Astrocyte of the hippocampus (primary cell): ENCODE results near the gene SETD5.

Experiments used
- DNase-seq: peaks from one replicate; pipeline ENCODE4 v3.0.0; 2011; ENCODE audit warnings: low read depth, low spot score

SETD5 gene, protein sequence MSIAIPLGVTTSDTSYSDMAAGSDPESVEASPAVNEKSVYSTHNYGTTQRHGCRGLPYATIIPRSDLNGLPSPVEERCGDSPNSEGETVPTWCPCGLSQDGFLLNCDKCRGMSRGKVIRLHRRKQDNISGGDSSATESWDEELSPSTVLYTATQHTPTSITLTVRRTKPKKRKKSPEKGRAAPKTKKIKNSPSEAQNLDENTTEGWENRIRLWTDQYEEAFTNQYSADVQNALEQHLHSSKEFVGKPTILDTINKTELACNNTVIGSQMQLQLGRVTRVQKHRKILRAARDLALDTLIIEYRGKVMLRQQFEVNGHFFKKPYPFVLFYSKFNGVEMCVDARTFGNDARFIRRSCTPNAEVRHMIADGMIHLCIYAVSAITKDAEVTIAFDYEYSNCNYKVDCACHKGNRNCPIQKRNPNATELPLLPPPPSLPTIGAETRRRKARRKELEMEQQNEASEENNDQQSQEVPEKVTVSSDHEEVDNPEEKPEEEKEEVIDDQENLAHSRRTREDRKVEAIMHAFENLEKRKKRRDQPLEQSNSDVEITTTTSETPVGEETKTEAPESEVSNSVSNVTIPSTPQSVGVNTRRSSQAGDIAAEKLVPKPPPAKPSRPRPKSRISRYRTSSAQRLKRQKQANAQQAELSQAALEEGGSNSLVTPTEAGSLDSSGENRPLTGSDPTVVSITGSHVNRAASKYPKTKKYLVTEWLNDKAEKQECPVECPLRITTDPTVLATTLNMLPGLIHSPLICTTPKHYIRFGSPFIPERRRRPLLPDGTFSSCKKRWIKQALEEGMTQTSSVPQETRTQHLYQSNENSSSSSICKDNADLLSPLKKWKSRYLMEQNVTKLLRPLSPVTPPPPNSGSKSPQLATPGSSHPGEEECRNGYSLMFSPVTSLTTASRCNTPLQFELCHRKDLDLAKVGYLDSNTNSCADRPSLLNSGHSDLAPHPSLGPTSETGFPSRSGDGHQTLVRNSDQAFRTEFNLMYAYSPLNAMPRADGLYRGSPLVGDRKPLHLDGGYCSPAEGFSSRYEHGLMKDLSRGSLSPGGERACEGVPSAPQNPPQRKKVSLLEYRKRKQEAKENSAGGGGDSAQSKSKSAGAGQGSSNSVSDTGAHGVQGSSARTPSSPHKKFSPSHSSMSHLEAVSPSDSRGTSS (N-terminal part only)

DNA sequence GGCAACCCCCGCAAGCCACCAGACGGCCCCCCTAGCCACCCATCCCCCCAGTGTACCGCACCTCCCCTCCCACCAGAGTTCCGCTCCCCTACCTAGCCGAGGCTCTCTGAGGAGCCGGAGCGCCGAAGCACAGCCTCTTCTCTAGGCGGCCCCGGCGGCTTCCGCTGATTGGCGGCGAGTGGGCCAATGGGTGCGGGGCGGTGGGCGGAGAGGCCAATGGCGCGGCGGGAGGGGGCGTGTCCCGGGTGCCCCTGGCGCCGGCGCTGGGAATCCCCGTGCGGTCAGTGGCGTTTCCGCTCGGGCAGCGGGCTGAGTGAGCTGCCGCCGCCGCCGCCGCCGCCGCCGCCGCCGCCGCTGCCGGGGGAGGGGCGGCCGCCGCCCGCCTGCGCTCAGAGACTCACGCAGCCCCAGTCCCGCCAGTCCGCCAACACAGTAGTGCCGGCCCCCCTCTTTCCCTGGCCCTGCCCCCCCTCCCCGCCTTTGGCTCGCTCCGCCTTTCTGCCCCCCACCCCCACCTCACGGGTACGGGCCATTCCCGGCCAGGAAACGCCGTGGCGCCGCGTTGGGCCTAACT, at the start of gene SETD5:
Gene SETD5, plus strand, starts transcription at position 284 of the 574 bp plus-strand sequence. CDS start 31,324 bp downstream, outside the sequence.
- DNase-seq = peak; percentile 99

DNA sequence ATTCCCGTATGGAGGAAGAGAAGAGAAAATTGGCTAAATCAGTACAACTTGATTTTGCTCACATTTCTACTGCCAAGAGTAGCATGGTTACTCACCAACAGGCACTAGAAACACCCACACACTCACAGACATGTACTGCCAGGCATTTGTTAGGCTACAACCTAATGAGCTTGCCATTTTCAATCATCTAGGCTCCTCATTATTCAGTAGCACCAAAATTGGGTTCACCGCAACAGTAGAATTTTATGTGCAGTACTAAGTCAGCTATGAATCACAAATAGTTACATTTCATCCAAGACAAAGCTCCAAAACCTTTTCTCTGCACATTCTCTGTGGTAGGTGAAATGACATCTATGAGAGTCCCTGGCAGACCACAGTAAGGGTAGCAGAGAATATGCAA, 49.5 kb upstream of the SETD5 start:
- peak; percentile 87 for DNase-seq

DNA sequence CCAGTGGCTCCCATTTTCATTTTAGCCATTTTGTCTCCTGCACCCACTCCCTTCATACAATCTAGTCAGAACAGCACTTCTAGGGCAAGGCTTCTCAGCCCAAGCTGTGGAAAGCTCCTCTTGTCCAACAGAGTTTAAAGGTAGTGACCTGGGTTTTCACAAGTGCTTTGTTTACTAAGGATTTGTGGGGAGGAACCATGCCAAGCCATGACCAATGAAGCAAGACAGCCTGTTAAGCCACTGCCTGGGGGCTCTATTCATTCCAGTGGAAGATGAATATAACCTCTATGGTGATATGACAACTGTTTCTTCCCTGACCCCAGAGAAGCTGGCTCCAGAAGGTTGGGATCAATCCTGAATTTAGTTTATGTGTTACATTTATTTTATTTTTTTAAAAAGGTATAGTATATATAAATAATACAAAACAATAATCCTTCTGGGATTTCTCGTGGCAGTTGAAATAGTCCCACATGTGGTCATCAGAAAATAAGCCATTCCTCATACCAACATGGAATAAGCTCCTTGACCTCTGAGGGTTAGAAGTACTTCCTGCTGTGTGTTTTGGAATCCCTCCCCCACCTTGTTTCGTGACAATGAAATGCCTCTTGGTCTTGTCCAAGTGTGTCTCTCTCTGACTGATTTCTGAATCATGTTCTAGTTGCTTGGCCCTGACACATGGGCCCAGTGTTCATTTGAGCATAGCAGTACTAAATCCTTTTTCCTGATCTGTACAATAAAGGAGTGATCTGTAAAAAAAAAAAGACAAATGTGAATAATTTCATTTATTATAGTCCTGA, 47.9 kb upstream of the SETD5 start:
- DNase-seq = peak; percentile 79

DNA sequence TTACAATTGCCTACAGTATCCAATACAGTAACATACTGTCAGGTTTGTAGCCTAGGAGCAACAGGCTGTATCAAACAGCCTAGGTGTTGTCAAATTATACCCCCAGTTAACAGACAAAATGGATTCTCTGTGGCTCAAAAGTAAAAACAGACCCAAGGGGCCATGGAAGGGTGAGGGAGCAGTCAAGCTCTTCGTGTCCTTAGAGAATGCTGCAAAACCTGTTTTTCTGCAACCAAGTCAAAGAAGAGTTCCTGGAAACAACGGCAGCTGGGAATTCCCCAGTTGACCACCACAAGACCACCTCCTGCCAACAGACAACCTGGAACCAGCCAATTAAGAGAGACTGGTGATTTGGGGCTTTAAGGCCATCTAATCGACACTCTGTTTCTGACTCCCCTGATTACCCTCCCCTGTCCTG, 45.7 kb upstream of the SETD5 start:
- no peak for DNase-seq

DNA sequence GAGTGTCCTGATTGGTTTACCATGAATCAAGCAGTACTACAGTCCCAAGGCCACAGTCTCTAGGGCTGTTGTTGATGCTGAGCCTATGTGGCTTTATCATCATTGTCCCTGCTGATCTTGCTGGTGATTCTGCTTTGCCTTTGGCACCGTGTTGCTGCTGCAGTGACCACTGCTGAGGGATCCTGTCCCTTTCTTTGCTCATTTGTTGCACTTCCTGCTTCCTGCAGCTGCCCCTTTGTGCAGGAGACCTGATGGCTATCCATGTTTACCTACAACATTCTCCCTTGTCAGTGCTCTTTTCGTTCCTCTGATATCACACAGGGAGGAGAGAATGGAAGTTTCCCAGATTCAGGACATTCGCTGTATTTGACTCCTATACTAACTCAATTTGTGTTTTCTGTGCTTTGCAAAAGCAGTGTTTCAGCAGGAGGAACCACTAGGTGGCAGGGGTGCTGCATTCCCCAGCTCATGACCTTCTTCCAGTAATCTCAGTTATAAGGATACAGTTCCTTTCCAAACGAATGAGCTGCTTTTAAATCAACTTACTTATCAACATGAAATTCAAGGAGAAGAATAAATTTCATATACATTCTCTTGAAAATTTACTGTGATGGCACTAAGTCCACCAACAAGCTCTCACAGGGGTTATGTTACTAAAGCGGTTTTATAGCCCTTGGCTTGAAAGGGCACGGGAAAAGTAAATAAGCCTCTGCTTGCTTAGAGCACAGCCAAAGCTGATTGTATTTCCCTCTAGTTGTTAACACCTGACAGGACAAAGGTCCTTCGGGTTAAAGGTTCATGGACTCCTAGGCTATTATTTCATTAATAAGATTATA, 44.3 kb upstream of the SETD5 start:
- peak; percentile 80 for DNase-seq

DNA sequence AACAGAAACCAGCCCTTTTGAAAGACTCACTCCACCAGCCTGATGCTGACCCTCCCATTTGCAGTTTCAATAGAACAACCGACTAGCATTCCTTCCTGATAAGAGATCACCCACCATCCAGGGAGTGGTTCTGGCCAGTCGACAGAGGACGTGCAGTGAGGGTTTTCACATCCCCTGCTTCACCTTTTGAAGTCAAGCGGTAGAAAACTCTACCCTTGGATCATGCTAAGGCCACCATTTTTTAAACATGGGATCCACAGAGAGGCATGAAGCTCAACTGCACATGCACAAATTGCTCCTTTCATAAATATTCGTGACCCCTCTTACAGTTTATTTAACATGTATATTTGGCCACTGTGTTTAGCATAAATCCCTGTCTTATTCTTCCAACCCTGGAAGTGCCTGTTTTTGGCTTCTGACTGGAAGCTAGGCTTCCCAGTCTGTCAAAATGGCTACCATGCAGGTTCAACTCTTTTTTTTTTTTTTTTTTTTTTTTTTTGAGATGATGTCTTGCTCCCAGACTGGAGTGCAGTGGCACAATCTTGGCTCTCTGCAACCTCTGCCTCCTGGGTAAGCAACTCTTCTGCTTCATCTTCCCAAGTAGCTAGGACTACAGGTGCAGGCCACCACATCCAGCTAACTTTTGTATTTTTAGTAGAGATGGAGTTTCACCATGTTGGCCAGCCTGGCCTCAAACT, 35.6 kb upstream of the SETD5 start:
- no peak for DNase-seq

DNA sequence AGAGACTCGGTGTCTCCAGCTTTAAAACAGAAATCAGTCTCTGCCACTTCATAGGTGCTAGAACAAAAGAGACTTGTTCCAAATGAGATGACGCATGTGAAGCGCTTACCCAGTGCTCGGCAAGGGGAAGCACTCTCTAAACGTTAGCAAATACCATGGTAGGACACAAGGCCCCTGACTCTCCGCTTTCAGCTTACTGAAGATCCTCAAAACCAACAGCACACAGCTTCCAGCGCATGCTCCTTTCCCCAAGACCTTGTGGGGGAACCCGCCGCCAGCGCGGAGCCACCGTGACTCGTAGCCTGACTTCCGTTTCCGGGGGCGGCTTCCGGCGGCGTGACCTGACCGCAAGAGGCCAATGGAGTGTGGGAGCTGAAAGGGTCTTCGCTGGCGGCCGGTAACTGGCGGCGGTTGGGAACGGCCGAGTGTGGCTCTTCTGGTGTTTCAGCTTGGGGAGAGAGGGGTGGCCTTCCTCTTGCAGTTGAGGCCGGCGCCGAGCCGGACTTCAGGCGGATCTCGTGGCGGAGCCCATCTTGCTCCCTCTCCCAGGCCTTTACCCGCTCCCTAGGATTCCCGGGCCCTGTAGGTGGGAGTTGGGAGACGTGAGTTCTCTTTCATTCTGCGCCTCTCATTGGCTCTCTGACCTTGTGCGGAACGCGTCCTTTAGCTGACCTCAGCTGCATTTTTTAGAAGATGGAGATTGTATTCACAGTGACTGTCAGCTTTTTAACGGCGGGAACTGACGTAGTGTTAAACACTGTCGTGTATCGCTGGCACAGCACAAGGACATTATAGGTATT, 34.5 kb upstream of the SETD5 start, which contains the start of gene THUMPD3:
Gene THUMPD3, plus strand, starts transcription at position 324 of the 800 bp plus-strand sequence. CDS start 2,015 bp downstream, outside the sequence.
- DNase-seq = peak; percentile 97

DNA sequence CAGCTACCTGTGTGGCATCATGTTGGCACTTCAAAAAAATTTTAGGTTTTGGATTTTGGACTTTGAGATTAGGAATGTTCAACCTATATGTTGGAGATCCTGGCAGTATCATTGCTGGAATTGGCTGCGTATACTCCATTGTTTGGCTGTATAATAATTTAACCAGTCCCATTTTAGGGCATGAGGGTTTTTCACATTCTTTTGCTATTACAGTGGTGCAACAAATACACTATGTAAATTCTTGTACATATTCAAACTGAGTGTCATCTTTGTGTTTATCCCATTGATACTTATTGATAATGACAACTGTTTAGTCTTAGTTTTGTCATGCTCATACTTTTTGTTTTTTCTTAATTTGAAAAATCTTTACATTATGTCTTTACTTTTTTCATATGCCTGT, 27.9 kb upstream of the SETD5 start:
- DNase-seq = no peak

DNA sequence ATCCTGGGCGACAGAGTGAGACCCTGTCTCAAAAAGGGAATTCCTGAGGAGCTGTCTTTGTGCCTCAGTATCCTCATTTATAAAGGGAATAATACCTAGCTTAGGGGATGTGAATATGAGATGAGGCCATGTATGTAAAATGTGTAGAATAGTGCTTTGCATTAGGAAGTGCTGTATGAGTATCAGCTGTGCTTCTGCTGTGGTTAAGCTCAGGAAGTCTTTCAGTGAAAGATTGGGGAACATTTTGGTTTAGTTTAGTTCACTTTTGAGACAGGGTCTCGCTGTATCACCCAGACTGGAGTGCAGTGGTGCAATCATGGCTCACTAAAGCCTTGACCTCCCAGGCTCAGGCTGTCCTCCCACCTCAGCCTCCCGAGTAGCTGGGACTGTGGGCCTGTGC, 23.9 kb upstream of the SETD5 start:
- no peak for DNase-seq

DNA sequence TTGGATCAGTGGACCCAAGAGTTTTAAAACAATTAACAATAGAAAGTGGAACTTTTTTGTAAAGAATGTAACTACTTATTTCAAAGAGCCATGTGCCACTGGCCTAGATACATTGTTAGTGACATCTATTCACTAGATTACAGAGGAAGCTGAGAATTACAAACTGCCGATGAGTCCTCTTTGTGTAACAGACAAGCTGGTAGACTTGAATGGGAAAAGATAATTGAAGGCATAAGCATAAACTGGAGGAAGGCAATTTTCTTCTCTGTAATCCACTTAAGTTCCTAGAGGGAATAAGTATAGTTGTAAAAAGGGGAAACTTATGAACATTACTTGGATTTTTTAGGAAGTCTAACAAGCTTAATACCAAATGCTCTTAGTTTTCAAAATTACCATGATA, 19.4 kb upstream of the SETD5 start:
- no peak for DNase-seq

DNA sequence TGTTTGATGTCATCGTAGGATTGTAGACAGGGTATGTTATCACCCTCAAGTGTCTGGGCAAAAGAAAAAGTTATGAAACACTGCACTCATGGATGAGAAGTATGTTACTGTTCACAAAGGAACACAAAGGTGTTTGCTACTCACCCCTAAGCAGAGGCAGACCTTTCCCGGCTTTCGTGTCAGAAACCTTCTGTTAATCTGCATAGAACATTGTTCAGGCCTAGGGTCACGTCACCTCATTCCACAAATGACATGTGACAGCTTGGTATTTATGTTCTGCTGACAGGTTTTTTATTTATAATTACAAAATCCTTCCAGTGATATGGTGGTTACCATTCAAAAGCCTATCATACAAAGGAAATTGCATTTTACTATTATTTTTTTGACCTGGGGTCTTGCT, 18.1 kb upstream of the SETD5 start:
- no peak for DNase-seq

DNA sequence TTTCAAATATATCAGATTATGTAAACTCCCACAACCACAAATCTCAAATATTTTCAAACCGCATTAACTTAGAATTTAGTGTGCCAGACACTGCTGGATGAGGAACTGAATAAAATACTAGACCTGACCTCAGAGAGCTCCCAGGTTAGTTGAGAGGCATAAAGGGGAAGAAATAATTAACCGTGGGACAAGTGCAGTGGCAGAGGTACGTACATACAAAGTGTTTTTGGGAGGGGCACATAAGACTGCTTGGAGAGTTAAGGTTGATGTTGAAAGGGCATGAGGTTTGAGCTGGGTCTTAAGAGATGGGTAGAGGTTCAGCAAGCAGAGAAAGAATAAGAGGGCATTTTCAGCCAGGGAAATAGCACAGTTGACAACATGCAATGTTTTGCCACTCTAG, 17.4 kb upstream of the SETD5 start:
- no peak for DNase-seq

DNA sequence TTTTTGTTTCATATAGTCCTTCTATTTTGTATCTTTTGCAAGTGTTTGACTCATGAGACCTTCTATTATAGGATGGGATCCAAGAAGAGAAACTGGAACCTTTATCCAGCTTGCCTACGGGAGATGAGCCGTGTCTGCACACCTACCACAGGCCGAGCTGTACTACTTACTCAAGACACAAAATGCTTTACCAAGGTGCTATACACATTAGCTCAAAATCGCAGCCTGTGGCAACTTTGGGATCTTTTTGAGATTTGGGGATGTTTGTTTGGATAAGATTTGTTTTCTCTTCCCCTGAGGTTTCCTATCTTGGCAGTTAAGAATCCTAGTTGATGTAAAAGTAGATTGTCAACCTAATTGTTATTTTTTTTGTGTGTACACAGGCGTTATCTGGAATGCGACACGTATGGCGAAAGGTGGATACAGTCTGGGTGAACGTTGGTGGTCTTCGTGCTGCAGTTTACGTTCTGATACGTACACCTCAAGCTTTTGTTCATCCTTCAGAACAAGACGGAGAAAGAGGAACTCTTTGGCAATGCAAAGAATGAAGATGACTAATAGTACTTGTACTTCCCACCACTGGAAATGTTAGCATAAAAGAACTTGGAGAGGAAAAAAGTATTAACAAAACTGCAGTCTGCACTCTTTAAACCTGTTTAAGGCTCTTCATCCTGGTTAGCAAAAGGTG, 13.1 kb upstream of the SETD5 start:
- DNase-seq = peak; percentile 58

DNA sequence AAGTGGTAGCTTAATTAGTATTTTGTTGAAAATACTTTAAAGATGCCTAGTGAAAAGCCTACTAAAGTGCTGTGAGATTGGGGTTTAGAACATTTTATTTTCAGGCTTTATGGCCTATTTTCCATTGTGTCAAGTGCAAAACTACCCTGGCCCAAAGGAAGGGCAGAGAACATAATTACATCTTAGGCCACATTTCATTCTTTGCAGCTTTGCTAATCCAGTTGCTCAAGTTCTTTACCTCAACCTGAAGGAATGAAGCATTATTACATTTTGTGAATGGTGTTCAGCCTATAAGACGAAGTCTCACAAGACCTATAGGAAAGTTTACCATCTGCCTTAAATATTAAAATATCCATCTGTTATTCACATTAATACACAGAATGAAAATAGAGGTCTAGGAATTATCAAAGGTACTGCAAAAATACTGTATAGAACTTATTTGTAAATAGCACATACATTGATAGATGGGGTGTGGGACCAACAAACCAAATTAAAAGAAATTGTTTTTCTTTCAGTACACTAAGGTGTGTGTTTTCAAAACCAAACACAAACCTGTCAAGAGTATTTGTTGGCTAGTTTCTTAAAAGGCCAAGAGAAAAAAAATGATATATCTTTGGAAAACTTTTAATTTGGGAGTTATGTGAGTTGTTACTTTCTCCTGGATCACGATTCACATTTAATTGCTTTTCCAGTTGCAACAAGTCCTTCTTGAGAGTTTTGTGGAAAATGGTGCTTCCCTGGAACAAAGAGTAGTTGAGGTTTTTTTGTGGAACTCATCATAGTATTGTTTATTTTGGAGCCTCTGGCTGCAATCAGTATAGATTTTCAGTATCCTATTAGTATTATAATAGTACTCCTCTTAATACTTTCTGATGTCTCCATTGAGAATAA, 12.0 kb upstream of the SETD5 start:
- DNase-seq = no peak

DNA sequence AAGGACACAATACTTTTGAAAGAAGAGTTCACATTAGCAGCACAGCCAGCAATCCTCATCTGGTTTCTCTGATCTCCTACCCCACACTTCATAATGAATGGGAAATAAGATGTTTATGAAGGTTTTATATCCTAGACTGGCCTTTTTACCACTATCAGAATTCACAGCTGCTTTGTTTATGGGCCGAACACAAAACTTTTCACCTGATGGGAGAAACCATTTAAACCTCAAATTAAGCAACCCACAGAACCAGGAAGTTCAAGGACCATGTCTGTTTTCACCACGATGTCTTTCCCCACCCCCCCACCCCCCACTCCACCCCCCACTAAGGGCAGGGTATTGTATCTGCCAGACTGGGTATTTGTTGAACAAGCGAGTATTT, 11.3 kb upstream of the SETD5 start:
- DNase-seq = no peak

DNA sequence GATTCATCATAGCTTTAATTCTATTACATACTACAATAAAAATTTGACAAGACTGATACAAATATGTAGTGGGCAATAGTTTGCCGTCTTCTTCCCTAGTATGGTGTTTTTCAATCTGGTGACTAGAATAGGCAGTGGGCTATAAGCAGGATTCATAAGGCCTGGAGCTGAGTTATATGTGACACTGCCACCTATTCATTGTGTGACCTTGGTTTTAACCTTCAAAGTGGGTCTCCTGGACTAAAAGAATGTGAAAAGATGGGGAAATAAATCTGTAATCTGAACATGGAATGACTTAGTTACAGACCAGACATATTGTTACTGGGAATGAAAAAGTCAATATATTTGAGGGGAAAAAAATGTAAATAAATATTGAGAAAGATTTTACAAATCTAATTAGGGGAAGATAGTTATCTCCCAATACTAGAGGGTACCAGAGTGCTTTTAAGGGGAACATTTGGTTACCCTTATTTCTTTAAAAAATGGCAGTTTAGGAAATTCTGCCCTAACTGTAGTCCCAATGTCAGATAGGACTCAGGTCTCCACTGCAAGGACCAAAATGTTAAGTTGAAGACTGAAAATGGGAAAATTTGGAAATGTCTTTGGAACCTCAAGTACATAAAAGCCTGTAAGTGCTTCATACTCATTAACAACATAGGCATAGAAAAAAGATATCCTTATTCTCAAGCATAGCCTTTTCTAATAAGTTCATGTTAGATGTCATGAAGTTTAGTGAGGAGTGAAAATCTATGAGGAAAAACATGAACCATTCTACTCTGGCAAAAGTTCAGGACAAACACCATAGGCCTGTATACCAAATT, 10.7 kb upstream of the SETD5 start:
- no peak for DNase-seq
